Inferior parietal cortex (tissue), 1 donor: ENCODE data around the gene RIMS4.
"Not testable (repeated sequence)": the region's sequence is repeated elsewhere in the genome, so short reads cannot be mapped to it uniquely, and the experiment has no call there.

ENCODE experiments used
- DNase-seq: peaks from one replicate; pipeline ENCODE4 v3.0.0-alpha.2; 2016; ENCODE audit errors: extremely low spot score

Gene RIMS4

GRCh38 chr20:44763798-44764197 is 46.5 kb downstream of the RIMS4 start:
- DNase-seq, result not testable (repeated sequence)

GRCh38 chr20:44762466-44763140 is 47.7 kb downstream of the RIMS4 start:
- no peak for DNase-seq

- DNase-seq, result no peak
Measured at GRCh38 chr20:44761423-44761822, 48.9 kb downstream of the RIMS4 start.

- no peak for DNase-seq
Measured at GRCh38 chr20:44759595-44759994, 50.8 kb downstream of the RIMS4 start.

GRCh38 chr20:44758247-44759101 is 51.9 kb downstream of the RIMS4 start:
- DNase-seq, result no peak

- DNase-seq, result no peak
Measured at GRCh38 chr20:44756956-44757355, 53.4 kb downstream of the RIMS4 start.

GRCh38 chr20:44756011-44756688 is 54.2 kb downstream of the RIMS4 start:
- DNase-seq, result no peak

- DNase-seq, result no peak
Measured at GRCh38 chr20:44754554-44754953, 55.8 kb downstream of the RIMS4 start.

GRCh38 chr20:44752099-44752931 is 58.0 kb downstream of the RIMS4 start:
- DNase-seq, result no peak

GRCh38 chr20:44750081-44750805 is 60.1 kb downstream of the RIMS4 start:
- DNase-seq, result no peak

- DNase-seq, result no peak
Measured at GRCh38 chr20:44748005-44748370, 62.4 kb downstream of the RIMS4 start.

- DNase-seq, result peak; percentile 85
Measured at GRCh38 chr20:44747166-44748004, 63.0 kb downstream of the RIMS4 start.

GRCh38 chr20:44746367-44747165 is 63.8 kb downstream of the RIMS4 start:
- no peak for DNase-seq

GRCh38 chr20:44745598-44746366 is 64.6 kb downstream of the RIMS4 start, which contains the start of gene KCNK15:
Gene KCNK15 (plus strand): TSS chr20:44745865. CDS start chr20:44745911, 46 bp downstream.
- DNase-seq, result no peak

GRCh38 chr20:44745122-44745597 is 65.2 kb downstream of the RIMS4 start:
- DNase-seq, result no peak

- DNase-seq, result no peak
Measured at GRCh38 chr20:44743916-44744655, 66.3 kb downstream of the RIMS4 start.

GRCh38 chr20:44743080-44743701 is 67.2 kb downstream of the RIMS4 start:
- DNase-seq, result no peak
